Measurements from ENCODE around the gene RCAN1. TPM values are rescaled to one million over a fixed set of nuclear protein-coding genes. Genes with fewer than 3 reads are reported as not detected.

Gene RCAN1
- total and polyA plus RNA-seq, 2 of the 13 experiments (the other 11 are each of a cell fraction or from before 2014, with no cell fraction given): 9.4 to 34.1 TPM

- TF ChIP-seq ZNF281 (CRISPR knock-in tag; IDR thresholded peaks at IDR 0.05; ENCODE audit: borderline replicate concordance) (peak; percentile 61; the same call in 1 of the 2 replicates), SAP130 (CRISPR knock-in tag; IDR thresholded peaks at IDR 0.05; ENCODE audit: low read depth) (peak; percentile 86), ZNF503 (CRISPR knock-in tag; IDR thresholded peaks at IDR 0.05) (0 out of 2 replicates have a peak, but pooled peaks have one; percentile 37), ADNP (CRISPR knock-in tag; IDR thresholded peaks at IDR 0.05) (no peak), NFIB (CRISPR knock-in tag; IDR thresholded peaks at IDR 0.05; ENCODE audit: borderline replicate concordance) (no peak), ZBTB44 (CRISPR knock-in tag; IDR thresholded peaks at IDR 0.05) (no peak), HDAC1 (CRISPR knock-in tag; IDR thresholded peaks at IDR 0.05) (peak; percentile 52; the same call in 1 of the 2 replicates), ZBTB20 (CRISPR knock-in tag; IDR thresholded peaks at IDR 0.05; ENCODE audit: borderline replicate concordance, low read depth) (peak; percentile 79; the same call in 1 of the 2 replicates), GFI1 (CRISPR knock-in tag; IDR thresholded peaks at IDR 0.05; ENCODE audit: borderline replicate concordance) (no peak), EZH2 (conservative IDR thresholded peaks at IDR 0.05; ENCODE audit: low read depth, low read length) (no peak), GABPA (IDR thresholded peaks at IDR 0.05; ENCODE audit: low read depth, low read length) (no peak), GABPA (CRISPR knock-in tag; IDR thresholded peaks at IDR 0.05; ENCODE audit: low read depth) (peak; percentile 41; the same call in 1 of the 2 replicates), ELF3 (CRISPR knock-in tag; IDR thresholded peaks at IDR 0.05) (peak; percentile 80), TCF12 (IDR thresholded peaks at IDR 0.05) (no peak), TCF12 (CRISPR knock-in tag; IDR thresholded peaks at IDR 0.05) (0 out of 2 replicates have a peak, but pooled peaks have one; percentile 37), ZNF329 (CRISPR knock-in tag; IDR thresholded peaks at IDR 0.05; ENCODE audit: low read depth) (no peak), NCOA2 (CRISPR knock-in tag; IDR thresholded peaks at IDR 0.05) (peak; percentile 82), HNRNPL (IDR thresholded peaks at IDR 0.05; ENCODE audit: low read depth, low read length) (no peak), NCOR1 (IDR thresholded peaks at IDR 0.05; ENCODE audit: borderline replicate concordance, low read length) (peak; percentile 68; the same call in 1 of the 2 replicates), CCAR2 (optimal IDR thresholded peaks at IDR 0.05; ENCODE audit: low read depth, low read length) (no peak), ZNF335 (CRISPR knock-in tag; IDR thresholded peaks at IDR 0.05) (no peak)
- TF ChIP-seq, protein P1, sequence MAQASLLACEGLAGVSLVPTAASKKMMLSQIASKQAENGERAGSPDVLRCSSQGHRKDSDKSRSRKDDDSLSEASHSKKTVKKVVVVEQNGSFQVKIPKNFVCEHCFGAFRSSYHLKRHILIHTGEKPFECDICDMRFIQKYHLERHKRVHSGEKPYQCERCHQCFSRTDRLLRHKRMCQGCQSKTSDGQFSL (CRISPR knock-in tag; IDR thresholded peaks at IDR 0.05): no peak
- TF ChIP-seq, protein P2, sequence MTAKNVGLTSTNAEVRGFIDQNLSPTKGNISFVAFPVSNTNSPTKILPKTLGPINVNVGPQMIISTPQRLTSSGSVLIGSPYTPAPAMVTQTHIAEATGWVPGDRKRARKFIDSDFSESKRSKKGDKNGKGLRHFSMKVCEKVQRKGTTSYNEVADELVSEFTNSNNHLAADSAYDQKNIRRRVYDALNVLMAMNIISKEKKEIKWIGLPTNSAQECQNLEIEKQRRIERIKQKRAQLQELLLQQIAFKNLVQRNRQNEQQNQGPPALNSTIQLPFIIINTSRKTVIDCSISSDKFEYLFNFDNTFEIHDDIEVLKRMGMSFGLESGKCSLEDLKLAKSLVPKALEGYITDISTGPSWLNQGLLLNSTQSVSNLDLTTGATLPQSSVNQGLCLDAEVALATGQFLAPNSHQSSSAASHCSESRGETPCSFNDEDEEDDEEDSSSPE (CRISPR knock-in tag; IDR thresholded peaks at IDR 0.05): 0 out of 2 replicates have a peak, but pooled peaks have one; percentile 13
Observed at GRCh38 chr21:34526618-34527290, 88.2 kb downstream of the RCAN1 start (continued).

All from HepG2 (cell line).